CD4-positive, alpha-beta T cell treated with Interleukin-6 for 4 hours (primary cell): ENCODE measurements around the gene CXCL11.
"Not testable (repeated sequence)": the region's sequence is repeated elsewhere in the genome, so short reads cannot be mapped to it uniquely, and the experiment has no call there.

ENCODE experiments used
- DNase-seq: peaks from one replicate; pipeline ENCODE4 v3.0.0-alpha.2; 2020; ENCODE audit warnings: mixed read lengths

The CXCL11 gene

DNA sequence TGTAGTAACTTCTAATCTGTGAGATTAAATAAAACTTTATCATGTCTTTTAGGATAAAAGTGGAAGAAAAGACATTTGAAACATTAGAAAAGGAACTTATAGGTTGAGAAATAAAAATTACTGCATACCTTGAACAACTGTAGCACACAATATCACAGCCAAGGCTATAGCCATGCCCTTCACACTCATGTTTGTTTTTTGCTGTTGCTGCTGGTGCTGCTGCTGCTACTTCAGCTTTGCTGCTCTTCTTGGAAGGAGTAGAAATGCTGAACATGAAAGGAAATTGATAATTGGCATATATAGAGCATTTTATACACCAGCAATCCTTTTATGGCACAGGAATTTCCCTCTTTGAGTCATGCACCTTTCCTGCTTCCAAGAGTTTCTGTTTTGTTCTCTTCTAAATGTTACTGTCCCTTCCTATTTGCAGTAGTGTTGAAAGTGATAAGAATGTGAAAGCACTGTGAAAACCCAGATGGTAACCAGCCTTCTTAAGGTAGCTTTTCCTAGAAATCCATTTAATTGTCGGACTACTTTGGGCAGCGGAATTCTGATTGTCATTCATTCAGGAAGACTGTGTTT is at the start of gene CXCL11:
TSS of gene CXCL11 (minus strand) at position 272 of the 582 bp plus-strand sequence. CDS start at position 189, 83 bp downstream.
- no peak for DNase-seq

DNA sequence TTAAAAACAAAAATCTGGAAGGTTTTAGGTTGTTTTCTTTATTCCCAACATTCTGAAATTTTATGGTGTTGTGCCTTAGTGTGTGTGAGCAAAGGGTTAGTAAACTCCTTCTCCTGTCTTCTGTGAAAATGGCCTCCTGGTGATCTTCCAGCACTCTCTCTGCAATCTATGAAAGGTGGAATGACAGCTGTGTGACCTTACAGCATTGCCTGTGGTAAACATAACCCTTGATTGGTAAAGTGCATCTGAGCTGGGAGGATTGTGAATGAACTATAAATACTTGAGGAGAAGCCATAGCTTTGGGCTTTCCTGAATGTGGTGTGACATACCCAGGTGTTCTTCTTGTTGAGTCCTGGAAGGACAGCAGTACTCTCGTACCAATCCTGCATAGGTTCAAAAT is 48.7 kb upstream of the CXCL11 start:
- DNase-seq, result no peak

DNA sequence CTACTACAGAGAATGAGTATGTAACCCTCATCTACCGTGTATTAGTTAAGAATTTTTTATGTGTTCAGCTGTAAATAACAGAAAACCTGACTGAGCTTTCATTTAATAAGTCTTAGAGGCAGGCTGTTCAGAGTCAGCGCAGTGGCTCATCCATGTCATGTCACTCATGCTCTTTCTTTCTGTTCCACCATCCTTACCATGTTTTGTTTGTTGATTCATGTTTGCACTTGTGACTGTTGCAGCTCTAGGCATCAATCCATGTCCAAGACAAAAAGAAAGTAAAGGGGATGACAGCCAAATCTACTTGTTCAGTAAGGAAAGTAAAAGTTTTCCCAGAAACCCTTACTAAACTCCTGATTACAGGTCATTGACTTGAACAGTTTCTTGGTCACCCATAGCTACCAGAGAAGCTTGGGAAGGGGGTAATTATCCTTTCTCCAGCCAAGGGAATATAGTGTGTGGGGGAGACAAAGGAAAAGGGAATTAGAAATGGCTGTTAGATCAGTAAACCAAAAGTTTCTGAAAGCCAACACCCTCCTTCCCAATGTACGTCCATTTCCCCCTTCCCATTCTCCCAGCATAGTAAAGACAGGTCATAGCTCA is 47.6 kb upstream of the CXCL11 start:
- DNase-seq, result no peak

DNA sequence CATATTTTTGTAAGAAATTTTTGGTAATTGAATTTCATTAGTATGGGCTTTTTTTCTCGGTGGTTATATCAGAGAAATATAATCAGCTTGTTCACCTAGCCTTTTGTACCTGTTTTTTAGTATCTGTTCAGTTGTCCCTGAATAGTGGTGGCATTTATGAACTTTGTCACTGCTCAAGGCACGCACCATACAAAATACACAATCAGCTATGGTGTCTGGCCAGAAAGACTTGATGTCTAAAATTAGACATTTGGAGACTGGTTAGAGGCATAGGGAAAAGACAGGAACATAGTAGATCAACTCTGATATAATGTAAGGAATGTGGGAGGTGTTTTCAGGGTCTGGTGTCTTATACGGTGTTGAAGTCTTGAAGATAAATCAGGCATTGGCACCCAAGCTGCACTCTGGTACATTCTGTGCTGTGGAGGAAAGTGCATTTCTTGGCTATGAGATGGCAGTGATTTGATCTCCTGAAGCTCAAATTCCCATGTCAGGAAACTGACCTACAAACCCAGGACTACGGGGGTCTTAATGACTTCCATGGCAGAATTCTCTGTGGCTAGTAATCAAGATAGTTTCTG is 42.3 kb upstream of the CXCL11 start:
- no peak for DNase-seq

DNA sequence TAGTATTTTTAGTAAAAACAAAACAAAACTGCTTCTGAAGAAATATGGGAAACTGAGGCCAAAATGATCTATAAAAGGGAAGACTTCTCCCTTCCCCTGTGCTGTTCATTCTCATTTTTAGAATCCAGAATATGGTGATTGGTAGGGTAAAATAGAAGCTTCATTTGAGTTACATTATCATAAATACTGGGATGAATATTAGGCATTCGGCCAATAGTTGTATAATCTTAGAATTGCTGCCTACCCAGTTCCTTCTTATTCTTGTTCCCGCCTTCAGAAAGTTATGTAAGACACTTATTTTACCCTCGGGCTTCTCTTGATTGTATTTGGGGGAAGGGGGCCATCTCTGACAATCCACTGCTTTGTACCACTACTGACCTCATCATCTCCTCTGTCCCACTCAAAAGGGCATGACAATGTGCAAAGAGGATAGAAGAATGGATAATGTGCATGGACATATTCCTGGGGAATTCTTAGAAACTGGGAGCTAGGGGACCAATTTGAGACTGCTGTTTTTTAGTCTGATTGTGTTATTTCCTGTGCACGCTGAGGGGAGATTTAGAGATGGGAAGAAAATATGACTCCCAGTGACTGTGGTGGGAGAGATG is 39.2 kb upstream of the CXCL11 start:
- no peak for DNase-seq

DNA sequence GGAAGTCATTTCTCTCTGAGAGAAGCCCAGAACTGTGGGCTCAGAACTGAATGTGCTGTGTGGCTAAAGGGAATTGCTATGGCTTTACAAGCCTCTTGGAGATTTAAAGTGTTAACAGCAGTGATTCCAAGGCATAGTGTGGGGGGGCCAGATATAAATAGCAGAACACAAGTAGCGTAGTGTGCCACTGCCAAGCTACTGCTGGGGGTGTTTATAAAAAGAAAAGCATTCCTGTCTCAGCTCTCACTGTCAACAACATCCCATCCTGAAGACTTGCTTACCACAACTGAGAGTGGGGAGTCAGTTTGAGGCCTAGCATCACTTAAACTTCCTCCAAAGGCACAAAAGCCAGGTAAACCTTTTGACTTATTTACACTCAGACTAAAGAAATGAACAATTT is 38.6 kb upstream of the CXCL11 start, which contains the start of gene ART3:
TSS of gene ART3 (plus strand) at position 242 of the 400 bp plus-strand sequence. CDS start 1,181 bp downstream, outside the sequence.
- DNase-seq, result no peak

DNA sequence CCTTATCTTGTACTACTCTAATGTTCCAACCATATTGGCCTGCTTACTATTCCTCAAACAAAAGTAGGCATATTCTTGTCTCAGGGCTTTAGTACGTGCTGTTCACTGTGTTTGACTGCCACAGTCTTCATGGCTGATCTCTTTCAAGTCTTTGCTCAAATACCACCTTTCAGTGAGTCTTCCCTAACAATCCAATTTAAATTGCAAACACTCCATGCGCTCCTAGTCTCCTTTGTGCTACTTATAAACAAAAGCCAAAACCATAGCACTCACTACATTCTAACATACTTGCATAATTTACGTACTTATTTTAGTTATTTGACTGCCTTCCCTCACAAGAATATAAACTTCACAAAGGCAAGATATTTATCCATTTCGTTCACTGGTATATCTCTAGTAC is 36.9 kb upstream of the CXCL11 start:
- no peak for DNase-seq

DNA sequence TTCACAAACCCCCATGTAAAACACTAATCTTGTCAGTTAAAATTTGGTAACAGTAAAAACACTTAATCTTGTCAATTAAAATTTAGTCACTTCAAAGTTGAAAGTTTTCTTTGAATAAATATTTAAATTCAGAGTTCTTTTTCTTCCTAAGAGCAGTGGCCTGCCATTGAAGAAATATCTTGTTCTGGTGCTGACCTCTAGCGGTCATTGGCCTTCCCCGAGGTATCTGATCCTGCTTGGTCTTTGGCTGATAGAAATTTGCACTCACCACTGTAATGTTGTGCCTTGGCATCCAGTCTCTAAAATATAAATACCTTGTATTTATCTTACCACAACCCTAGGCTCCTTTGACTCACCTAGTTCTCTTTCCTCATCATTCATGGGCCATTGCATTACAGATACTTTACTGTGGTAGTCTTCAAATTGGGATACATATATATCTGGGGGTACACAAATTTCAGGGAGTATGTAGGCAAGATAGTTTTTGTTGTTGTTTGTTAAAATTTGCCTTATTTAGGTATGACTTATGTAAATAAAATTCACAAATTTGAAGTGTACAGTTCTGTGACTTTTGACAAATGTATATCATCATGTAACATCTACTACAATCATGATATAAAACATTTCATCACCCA is 31.9 kb upstream of the CXCL11 start:
- peak; percentile 75 for DNase-seq

DNA sequence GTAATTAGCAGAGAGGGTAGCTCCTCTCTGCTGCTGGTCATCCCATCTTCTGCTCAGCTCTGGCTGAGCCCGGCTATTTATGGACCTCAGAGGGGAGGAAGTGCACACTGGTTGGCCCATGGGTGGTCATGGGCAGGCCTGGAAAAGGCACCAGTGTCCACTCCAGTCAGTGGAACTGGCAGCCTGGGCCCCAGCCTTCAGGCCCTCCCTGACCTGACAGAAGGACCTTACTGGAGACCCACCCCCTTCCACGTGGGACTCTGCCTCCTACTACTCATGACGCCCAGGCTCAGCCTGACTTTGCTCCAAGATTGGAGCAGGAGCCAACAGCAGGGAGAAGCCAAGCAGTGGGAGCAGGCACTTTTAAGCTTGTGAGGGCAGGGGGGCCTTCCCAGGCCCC is 30.7 kb upstream of the CXCL11 start:
- DNase-seq, result no peak

DNA sequence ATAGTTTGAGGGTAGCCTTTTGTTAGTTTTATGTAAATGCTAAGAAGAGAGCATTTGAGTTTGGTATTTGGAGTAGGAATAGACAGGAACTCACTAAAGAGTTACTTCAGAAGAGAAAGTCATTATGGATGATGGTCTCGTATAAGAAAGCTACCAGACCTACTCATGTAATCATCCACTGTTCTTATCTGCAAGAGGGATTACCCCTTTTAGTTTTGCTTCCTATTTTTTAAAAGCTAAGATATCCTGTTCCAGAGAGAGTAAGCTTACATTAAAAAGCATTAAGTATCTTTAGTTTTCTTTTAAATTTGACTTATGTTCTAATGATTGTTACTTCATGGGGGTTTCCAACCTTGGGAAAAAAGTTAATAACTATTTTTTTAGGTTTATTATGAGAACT is 26.1 kb upstream of the CXCL11 start:
- DNase-seq, result no peak

DNA sequence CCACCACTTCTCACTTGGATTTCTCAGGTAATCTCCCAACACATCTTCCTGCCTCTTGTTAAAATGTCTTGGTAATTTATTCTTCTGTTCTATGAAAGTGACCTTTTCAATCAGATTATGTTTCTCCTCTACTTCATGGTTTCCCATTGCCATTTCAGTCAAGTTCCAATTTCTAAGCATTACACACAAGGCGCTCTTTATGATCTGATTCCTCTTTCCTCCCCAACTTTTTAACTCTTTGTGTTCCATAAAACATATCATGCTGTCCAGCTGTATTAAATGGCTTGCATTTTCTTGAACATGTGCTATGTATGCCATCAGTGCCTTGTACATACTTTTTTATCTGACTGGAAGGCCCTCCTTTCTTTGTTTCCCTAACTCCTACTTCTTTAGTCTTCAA is 25.6 kb upstream of the CXCL11 start:
- no peak for DNase-seq

DNA sequence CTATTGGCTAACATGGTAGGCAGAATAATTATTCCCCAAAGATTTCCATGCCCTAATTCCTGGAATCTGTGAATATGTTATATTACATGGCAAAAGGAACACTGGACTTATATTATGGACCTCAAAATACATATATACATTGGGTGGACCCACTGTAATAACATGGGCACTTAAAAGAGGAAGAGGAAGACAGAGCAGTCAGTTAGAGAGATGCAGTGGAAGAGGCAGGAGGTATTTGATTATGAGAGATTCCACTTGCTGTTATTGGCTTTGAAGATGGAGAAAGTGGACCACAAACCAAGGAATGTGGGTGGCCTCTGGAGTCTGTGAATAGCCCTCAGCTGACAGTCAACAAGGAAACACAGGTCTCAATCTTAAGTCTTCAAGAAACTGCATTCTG is 24.6 kb upstream of the CXCL11 start:
- no peak for DNase-seq

DNA sequence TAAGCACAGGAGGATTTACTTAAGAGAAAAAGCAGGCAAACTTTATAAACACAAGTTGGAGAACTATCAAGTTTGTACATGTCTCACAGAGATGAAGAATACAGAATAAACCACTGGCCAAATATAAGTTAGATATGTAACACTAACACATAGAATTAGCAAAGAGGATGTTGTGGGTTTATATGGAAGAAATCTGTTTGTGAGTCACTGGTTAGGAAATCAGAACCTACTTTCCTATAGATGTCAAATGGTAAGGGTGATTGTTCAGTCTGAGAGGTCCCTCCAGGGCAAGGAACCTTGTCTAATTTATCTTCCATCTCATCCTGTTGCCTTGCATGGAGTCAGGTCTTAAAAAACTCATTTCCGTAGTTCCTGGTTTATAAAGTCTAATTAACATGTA is 23.9 kb upstream of the CXCL11 start:
- DNase-seq, result no peak

DNA sequence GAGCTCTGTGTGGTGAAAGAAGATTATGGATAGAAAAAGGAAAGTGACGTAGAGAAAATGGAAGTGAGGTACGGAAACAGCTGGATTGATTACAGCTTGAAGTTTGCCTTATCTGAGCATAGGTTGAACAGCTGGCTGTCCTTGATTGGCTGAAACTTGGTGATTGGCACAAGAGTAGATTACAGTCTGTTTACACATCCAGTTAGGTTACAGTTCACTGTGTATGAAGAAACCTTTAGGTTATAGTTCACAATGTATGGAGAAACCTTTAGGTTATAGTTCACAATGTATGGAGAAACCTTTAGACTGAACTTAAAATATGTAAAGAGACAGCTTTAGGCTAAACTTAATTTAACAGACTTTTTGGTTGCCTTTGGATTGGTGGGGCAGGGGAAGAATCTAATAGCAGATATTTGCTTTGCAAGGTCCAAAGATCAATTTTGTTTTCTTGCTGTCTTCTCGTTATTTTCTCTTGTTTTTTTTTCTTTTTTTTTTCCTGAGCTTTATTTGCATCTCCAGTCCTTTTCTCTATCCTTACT is 23.1 kb upstream of the CXCL11 start:
- no peak for DNase-seq

DNA sequence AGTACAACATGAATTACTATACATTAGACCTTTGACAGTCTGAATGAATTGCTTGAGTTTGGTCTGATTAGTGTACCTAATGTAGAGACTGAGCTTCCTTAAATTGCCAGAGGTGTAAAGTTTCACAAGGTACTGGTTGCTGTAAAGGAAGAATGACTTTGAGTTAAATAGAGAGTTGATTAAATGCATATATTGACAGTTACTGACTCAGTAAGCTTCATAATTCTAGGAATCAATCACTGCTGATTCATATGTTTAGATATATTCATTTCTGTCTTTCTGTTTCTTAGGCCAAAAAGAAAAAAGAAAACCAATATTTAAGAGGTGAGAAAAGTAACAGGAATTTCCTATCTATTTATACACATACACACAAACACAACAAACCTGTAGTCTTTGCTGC is 22.4 kb upstream of the CXCL11 start:
- DNase-seq, result no peak

DNA sequence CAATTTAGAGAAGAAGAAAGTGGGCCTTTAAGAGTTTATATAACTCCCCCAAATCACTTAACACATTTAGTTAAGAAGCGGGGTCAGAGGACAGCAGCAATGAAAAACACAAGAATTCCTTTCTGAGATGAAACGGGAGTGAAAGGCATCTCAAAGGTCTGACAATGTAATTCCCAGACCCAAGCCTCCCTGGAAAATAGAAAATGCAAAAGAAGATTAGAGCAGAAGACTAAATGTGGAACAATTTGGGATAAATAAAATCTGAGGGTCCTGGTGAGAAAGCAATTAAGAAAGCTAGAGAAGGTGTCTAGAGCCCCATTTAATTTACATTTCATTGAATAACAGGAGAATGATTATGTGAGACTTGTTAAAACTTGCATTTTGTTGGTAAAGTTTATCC is 19.6 kb upstream of the CXCL11 start:
- no peak for DNase-seq

DNA sequence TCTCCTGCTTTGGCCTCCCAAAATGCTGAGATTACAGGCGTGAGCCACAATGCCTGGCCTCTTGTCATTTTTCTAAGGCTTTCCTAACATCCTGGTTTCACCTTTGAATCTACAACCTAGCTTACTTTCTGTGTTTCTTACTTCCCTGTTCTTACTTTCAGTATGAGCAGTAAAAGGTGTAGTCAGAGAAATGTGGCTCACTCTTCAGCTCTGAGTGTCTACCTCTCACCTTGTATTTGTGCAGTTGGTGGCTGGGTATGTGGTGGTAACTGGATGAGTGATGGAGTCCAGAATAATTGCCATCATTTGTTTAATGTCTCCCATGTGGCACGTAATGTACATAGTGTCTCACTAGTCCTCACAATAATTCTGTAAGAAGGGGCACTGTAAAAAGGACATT is 19.1 kb upstream of the CXCL11 start:
- no peak for DNase-seq

DNA sequence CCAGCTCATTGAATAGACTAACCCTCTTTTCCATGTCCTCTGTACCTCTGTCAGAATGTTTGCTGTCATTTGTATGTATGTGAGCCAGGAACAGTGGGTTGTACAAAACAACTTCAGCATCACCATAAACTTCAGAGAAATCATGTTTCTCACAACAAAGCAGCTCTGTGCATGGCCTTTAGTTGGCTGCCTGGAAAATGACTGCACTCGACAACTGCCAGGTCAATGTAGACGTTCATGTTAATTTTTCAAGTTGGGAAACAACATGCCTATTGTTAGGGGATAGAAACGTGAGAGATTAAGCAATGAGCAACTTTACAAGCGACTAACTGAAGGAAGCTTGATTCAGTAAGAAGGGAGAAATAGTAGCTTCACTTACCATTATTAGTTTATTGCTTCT is 17.9 kb upstream of the CXCL11 start:
- DNase-seq, result no peak

DNA sequence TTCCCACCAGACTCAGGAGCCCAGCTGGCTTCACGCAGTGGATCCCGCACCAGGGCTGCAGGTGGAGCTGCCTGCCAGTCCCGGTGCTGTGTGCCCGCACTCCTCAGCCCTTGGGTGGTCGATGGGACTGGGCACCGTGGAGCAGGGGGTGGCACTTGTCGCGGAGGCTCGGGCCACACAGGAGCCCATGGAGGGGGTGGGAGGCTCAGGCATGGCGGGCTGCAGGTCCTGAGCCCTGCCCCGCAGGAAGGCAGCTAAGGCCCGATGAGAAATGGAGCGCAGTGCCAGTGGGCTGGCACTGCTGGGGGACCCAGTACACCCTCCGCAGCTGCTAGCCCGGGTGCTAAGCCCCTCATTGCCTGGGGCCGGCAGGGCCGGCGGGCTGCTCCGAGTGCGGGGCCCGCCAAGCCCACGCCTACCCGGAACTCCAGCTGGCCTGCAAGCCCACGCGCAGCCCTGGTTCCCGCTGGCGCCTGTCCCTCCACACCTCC is 14.7 kb upstream of the CXCL11 start:
- not testable (repeated sequence) for DNase-seq

DNA sequence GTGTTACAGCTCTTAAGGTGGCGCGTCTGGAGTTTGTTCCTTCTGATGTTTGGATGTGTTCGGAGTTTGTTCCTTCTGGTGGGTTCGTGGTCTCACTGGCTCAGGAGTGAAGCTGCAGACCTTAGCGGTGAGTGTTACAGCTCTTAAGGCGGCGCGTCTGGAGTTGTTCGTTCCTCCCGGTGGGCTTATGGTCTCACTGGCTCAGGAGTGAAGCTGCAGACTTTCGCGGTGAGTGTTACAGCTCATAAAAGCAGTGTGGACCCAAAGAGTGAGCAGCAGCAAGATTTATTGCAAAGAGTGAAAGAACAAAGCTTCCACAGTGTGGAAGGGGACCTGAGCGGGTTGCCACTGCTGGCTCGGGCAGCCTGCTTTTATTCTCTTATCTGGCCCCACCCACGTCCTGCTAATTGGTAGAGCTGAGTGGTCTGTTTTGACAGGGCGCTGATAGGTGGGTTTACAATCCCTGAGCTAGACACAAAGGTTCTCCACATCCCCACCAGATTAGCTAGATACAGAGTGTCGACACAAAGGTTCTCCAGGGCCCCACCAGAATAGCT is 14.1 kb upstream of the CXCL11 start:
- DNase-seq, result not testable (repeated sequence)

DNA sequence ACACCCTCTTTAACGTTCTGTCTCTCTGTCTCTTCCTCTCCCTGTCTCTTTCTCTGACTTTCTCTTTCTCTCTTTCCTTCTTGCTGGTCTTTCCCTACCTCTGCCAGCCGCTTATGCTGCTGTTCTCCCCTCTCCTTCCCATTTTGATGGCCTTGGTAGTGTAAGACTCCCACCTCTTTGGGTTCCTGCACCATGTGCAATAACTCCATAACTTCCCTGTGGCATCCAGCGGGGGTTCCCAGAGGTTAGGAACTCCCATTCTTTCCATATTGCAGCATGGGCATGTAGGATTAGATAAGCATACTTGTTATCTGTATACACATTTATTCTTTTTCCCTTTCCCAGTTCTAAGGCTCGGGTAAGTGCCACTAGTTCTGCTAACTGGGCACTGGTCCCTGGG is 8.8 kb upstream of the CXCL11 start:
- not testable (repeated sequence) for DNase-seq

DNA sequence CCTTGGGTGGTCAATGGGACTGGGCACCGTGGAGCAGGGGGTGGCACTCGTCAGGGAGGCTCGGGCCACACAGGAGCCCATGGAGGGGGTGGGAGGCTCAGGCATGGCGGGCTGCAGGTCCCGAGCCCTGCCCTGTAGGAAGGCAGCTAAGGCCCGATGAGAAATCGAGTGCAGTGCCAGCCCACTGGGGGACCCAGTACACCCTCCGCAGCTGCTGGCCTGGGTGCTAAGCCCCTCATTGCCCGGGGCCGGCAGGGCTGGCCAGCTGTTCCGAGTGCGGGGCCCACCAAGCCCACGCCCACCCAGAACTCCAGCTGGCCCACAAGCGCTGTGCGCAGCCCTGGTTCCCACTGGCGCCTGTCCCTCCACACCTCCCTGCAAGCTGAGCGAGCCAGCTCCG is 7.4 kb upstream of the CXCL11 start:
- DNase-seq, result not testable (repeated sequence)
